ENCODE measurements around the gene CTNNA2.

Gene CTNNA2

GRCh38 chr2:79936715-79937114, 423.9 kb downstream of the CTNNA2 start:
- no peak for DNase-seq

GRCh38 chr2:79938648-79939047, 425.8 kb downstream of the CTNNA2 start:
- no peak for DNase-seq

- DNase-seq: no peak
Measured at GRCh38 chr2:79940364-79940763, 427.5 kb downstream of the CTNNA2 start.

GRCh38 chr2:79941179-79941578, 428.3 kb downstream of the CTNNA2 start:
- peak; percentile 1 for DNase-seq

GRCh38 chr2:79944205-79944604, 431.4 kb downstream of the CTNNA2 start:
- DNase-seq: no peak

GRCh38 chr2:79945653-79946445, 433.0 kb downstream of the CTNNA2 start:
- DNase-seq: no peak

GRCh38 chr2:79947751-79948150, 434.9 kb downstream of the CTNNA2 start:
- no peak for DNase-seq

- peak; percentile 47 for DNase-seq
Measured at GRCh38 chr2:79950526-79950925, 437.7 kb downstream of the CTNNA2 start.

GRCh38 chr2:79952616-79953015, 439.8 kb downstream of the CTNNA2 start:
- DNase-seq: peak; percentile 20

GRCh38 chr2:79960035-79960434, 447.2 kb downstream of the CTNNA2 start:
- DNase-seq: no peak

GRCh38 chr2:79960519-79960918, 447.7 kb downstream of the CTNNA2 start:
- DNase-seq: no peak

GRCh38 chr2:79964966-79965365, 452.1 kb downstream of the CTNNA2 start:
- no peak for DNase-seq

- no peak for DNase-seq
Measured at GRCh38 chr2:79966369-79966768, 453.5 kb downstream of the CTNNA2 start.

GRCh38 chr2:79966882-79967281, 454.0 kb downstream of the CTNNA2 start:
- DNase-seq: no peak

- DNase-seq: no peak
Measured at GRCh38 chr2:79971807-79972206, 459.0 kb downstream of the CTNNA2 start.

GRCh38 chr2:79972661-79973060, 459.8 kb downstream of the CTNNA2 start:
- no peak for DNase-seq

GRCh38 chr2:79975791-79976565, 463.1 kb downstream of the CTNNA2 start:
- DNase-seq: no peak

GRCh38 chr2:79977792-79978191, 464.9 kb downstream of the CTNNA2 start:
- no peak for DNase-seq

- DNase-seq: no peak
Measured at GRCh38 chr2:79980116-79980515, 467.3 kb downstream of the CTNNA2 start.

- DNase-seq: no peak
Measured at GRCh38 chr2:79980816-79981215, 468.0 kb downstream of the CTNNA2 start.

- DNase-seq: no peak
Measured at GRCh38 chr2:79981316-79981715, 468.5 kb downstream of the CTNNA2 start.

- DNase-seq: peak; percentile 57
Measured at GRCh38 chr2:79982445-79982844, 469.6 kb downstream of the CTNNA2 start.

- no peak for DNase-seq
Measured at GRCh38 chr2:79984476-79984875, 471.6 kb downstream of the CTNNA2 start.

- DNase-seq: no peak
Measured at GRCh38 chr2:79985145-79985544, 472.3 kb downstream of the CTNNA2 start.
